Natural killer cell (primary cell): ENCODE data around the gene SLC25A26. TPM values are rescaled to one million over a fixed set of nuclear protein-coding genes. Genes with fewer than 3 reads are reported as not detected.

Experiments used
- ATAC-seq, 3 donors: fragments of 150-1000 bp in 2 of 3; fragments of 200-7000 bp in 1 of 3; cut with Tn5 transposase; 1 replicate in 1 of 3; 2 replicates in 2 of 3; pipeline ENCODE4 v1.10.0; 2021; ENCODE audit warnings: mild to moderate bottlenecking in 2 of 3, moderate library complexity in 2 of 3
- DNase-seq, 2 donors: peaks; one replicate each; pipeline versions ENCODE4 v3.0.0 to v3.0.0-alpha.2; 2013 to 2021; ENCODE audit warnings: mixed read lengths in 1 of 2
- H3K27ac ChIP-seq: one replicate; pipeline ENCODE4 v1.5.1; 2013; ENCODE audit warnings: mild to moderate bottlenecking, low read length
- H3K27me3 ChIP-seq: one replicate; pipeline ENCODE4 v1.6.1; 2013; ENCODE audit warnings: low read length; ENCODE audit not compliant: control insufficient read depth, insufficient read depth
- H3K36me3 ChIP-seq: one replicate; pipeline ENCODE4 v1.6.1; 2013; ENCODE audit warnings: low read length; ENCODE audit not compliant: control insufficient read depth, insufficient read depth
- H3K4me1 ChIP-seq: one replicate; pipeline ENCODE4 v1.6.1; 2013; ENCODE audit warnings: low read length; ENCODE audit not compliant: control insufficient read depth, insufficient read depth
- H3K4me3 ChIP-seq: one replicate; pipeline ENCODE4 v1.5.1; 2013; ENCODE audit warnings: low read length
- H3K9me3 ChIP-seq: one replicate; pipeline ENCODE4 v1.6.1; 2013; ENCODE audit warnings: low read length; ENCODE audit not compliant: control insufficient read depth, insufficient read depth
- H3K27ac Mint-ChIP-seq, 2 donors: one replicate each; pipeline ENCODE4 v1.8.0; 2022; ENCODE audit warnings: mild to moderate bottlenecking in 2 of 2, mixed read lengths in 2 of 2, moderate library complexity in 1 of 2
- H3K27me3 Mint-ChIP-seq, 2 donors: one replicate each; pipeline ENCODE4 v1.8.0; 2022; ENCODE audit warnings: low read depth in 2 of 2, mixed read lengths in 2 of 2
- H3K36me3 Mint-ChIP-seq: one replicate; pipeline ENCODE4 v1.8.0; 2022; ENCODE audit warnings: mixed read lengths
- H3K4me1 Mint-ChIP-seq, 2 donors: one replicate each; pipeline ENCODE4 v1.8.0; 2022; ENCODE audit warnings: mixed read lengths in 2 of 2
- H3K4me3 Mint-ChIP-seq: one replicate; pipeline ENCODE4 v1.8.0; 2022; ENCODE audit warnings: mild to moderate bottlenecking, moderate library complexity, mixed read lengths
- H3K9me3 Mint-ChIP-seq, 2 donors: one replicate each; pipeline ENCODE4 v1.8.0; 2022; ENCODE audit warnings: mixed read lengths in 2 of 2
- CTCF ChIP-seq: fragments of 200-600 bp; IDR thresholded peaks from one replicate; pipeline ENCODE4 v1.8.0; 2022; ENCODE audit warnings: antibody characterized with exemption
- WGBS: methylation state at CpG from one replicate; pipeline ENCODE4 v1.1.7; 2013; ENCODE audit warnings: missing lambda C conversion rate; ENCODE audit not compliant: insufficient coverage; 5-methylcytosine and 5-hydroxymethylcytosine counted together
- intact Hi-C: fragments of 100-400 bp; cut with micrococcal nuclease; formaldehyde crosslinking; loops from one replicate; pipeline ENCODE4 v1.14.2; 2022
- total RNA-seq, 4 donors: library from RNA; stranded (reverse); fragments of 120-200 nt in 1 of 4; gene quantifications; one replicate each; pipeline versions ENCODE4 v1.2.3 to v1.2.4, GENCODE V29; 2013 to 2022

The SLC25A26 gene
- total RNA-seq, 3 donors from 2014 or later (not counting 1 experiment from before 2014, with no cell fraction given), result 18.4 to 23.9 (median 23.3) TPM

- TF ChIP-seq CTCF, result no peak
- peaks cover 8 to 13% of the 10 kb centered on the region in 2 donors for H3K4me1 Mint-ChIP-seq
- ATAC-seq, result no peak
- 96% methylated on average over 4 of the region's 5 CpGs for WGBS
- no peak overlapping the region for H3K4me3 Mint-ChIP-seq
- DNase-seq, result no peak
- no peaks in the 10 kb centered on the region for H3K9me3 ChIP-seq
- no peaks in the 10 kb centered on the region for H3K9me3 Mint-ChIP-seq
- no peaks in the 10 kb centered on the region for H3K27me3 Mint-ChIP-seq
- H3K36me3 Mint-ChIP-seq, result peaks cover 7% of the 10 kb centered on the region
- H3K4me1 ChIP-seq, result no peaks in the 10 kb centered on the region
- H3K4me3 ChIP-seq, result no peak overlapping the region
- intact Hi-C loops, result no loop called here
- peaks cover 3% of the 10 kb centered on the region for H3K36me3 ChIP-seq
- no peak overlapping the region for H3K27ac Mint-ChIP-seq
- H3K27me3 ChIP-seq, result no peaks in the 10 kb centered on the region
- no peak overlapping the region for H3K27ac ChIP-seq
Observed at GRCh38 chr3:66361356-66361755, 140.6 kb downstream of the SLC25A26 start.

- H3K27ac Mint-ChIP-seq, result no peak overlapping the region
- H3K4me3 ChIP-seq, result no peak overlapping the region
- TF ChIP-seq CTCF, result no peak
- peaks cover 7% of the 10 kb centered on the region for H3K36me3 Mint-ChIP-seq
- H3K27me3 Mint-ChIP-seq, result no peaks in the 10 kb centered on the region
- no peak for ATAC-seq
- H3K4me1 ChIP-seq, result no peaks in the 10 kb centered on the region
- no peak overlapping the region for H3K4me3 Mint-ChIP-seq
- H3K9me3 Mint-ChIP-seq, result no peaks in the 10 kb centered on the region
- no peak for DNase-seq
- no peaks in the 10 kb centered on the region for H3K27me3 ChIP-seq
- 86% methylated on average over 2 of the region's 3 CpGs for WGBS
- intact Hi-C loops, result no loop called here
- H3K27ac ChIP-seq, result no peak overlapping the region
- peaks cover 3% of the 10 kb centered on the region for H3K36me3 ChIP-seq
- H3K4me1 Mint-ChIP-seq, result peaks cover 8 to 13% of the 10 kb centered on the region in 2 donors
- no peaks in the 10 kb centered on the region for H3K9me3 ChIP-seq
Observed at GRCh38 chr3:66362541-66362941, 141.7 kb downstream of the SLC25A26 start.

GRCh38 chr3:66363148-66363547 lies 142.3 kb downstream of the SLC25A26 start:
- Mint-ChIP-seq H3K27ac (no peak overlapping the region), H3K9me3 (no peaks in the 10 kb centered on the region), H3K36me3 (peaks cover 7% of the 10 kb centered on the region), H3K27me3 (no peaks in the 10 kb centered on the region), H3K4me3 (no peak overlapping the region), H3K4me1 (peaks cover 8 to 13% of the 10 kb centered on the region in 2 donors)
- Histone ChIP-seq H3K27ac (no peak overlapping the region), H3K9me3 (no peaks in the 10 kb centered on the region), H3K4me3 (no peak overlapping the region), H3K36me3 (peaks cover 3% of the 10 kb centered on the region), H3K4me1 (no peaks in the 10 kb centered on the region), H3K27me3 (no peaks in the 10 kb centered on the region)
- TF ChIP-seq CTCF, result no peak
- intact Hi-C loops, result no loop called here
- 97% methylated on average over 6 of the region's 6 CpGs for WGBS
- DNase-seq (no peak), ATAC-seq (no peak)

GRCh38 chr3:66365080-66365479 lies 144.3 kb downstream of the SLC25A26 start:
- WGBS, result 100% methylated on average over 4 of the region's 5 CpGs
- H3K36me3 ChIP-seq, result peaks cover 3% of the 10 kb centered on the region
- H3K27ac ChIP-seq, result no peak overlapping the region
- Mint-ChIP-seq H3K27ac (no peak overlapping the region), H3K9me3 (no peaks in the 10 kb centered on the region), H3K36me3 (peaks cover 7% of the 10 kb centered on the region), H3K27me3 (no peaks in the 10 kb centered on the region), H3K4me3 (no peak overlapping the region), H3K4me1 (peaks cover 9 to 13% of the 10 kb centered on the region in 2 donors)
- H3K4me3 ChIP-seq, result no peak overlapping the region
- TF ChIP-seq CTCF, result no peak
- H3K9me3 ChIP-seq, result no peaks in the 10 kb centered on the region
- H3K27me3 ChIP-seq, result no peaks in the 10 kb centered on the region
- DNase-seq (no peak), ATAC-seq (no peak)
- intact Hi-C loops, result no loop called here
- H3K4me1 ChIP-seq, result peaks cover under 1% of the 10 kb centered on the region
